CD4-positive, alpha-beta T cell treated with Interleukin-6 at 100 ng/mL for 8 hours (primary cell): ENCODE measurements around the gene GRPEL1.

Experiments
- DNase-seq: peaks from one replicate; pipeline ENCODE4 v3.0.0-alpha.2; 2020; ENCODE audit warnings: mixed read lengths, low spot score

The GRPEL1 gene

DNA sequence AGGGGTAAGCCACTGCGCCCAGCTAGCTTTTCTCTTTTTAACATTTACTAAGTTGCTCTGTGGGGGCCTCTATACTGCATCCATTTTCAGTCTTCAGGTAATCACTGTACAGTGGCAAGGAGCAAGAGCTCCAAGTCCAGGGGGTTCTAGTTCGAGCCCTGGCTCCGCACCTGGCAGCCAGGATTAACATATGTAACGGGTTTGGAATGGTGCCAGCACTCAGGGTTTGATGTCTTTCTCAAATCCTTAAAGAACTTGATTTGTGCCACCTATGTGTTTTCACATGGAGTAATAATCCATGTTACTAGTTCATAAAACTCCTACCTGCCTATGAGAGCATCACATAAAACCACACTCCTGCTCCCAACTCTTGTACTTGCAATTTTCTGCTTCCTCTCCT, 4.5 kb downstream of the GRPEL1 start:
- no peak for DNase-seq

DNA sequence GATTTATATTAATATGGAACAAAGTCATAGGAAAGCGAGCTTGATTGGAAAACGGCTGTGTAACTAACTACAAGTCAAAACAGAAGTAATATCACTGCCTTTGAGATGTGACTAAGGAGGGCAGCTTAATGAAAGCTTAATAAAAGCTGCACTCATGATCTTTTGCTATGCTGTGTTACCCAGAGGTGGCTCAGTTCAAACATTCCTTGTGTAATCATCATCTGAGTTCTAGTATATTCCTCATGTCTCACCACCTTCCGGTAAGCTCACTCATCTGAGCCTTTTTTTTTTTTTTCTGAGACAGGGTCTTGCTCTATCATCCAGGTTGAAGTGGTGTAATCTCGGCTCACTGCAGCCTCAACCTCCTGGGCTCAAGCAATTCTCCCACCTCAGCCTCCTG, 5.0 kb downstream of the GRPEL1 start:
- DNase-seq, result no peak

DNA sequence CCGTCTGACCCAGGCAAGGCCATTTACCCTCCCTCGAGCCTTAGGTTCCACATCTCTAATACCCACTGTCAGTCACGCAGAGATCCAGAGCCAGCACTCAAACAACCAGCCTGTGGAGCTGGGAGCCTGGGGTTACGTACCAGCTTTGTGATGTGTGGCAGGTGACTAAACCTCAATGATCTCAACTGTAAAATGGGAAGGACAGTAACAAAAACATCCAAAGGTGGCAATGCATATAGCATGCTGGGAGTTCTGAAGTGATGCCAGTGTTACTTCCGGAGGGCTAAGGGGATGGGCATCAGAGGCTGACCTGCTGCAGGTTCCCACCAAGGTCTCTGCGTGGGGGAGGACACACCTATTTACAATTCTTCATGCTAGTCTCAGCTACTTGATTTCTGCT, 6.0 kb downstream of the GRPEL1 start:
- no peak for DNase-seq

DNA sequence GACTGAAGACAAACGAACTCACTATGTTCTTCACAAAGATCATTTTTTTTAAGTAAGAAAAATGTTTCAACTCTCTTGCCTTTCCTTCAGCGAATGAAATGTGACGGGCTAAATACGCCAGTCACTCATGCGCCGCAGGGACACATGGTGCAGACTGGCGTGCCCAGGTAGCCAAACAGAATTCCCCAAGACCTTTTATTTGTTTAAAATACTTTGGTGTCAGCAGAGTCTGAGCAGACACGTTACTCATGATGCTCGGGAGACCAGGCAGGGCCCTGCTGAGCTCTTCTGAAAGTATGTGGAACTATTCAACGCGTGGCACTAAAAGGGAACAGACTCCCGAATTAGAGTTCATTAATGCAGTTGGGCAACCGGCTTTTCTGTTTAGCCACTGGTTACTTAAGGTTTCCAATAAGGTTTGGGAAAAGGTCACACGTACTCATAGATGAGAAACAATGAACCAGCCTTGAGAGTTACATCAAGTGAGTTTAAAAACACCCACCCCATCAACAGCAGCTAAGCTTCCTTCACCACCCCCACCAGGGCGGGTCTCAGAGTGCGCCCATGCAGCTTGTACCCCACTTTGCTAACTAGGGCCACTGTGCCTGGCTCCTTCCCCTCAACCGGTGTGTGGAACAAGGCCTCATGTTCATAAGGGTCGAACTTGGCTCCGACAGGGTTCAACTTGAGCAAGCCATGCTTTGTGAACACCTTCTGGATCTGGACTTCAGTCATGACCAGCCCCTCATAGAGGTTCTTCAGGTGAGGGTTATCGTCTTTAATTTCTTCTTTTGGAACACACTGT, 7.3 kb downstream of the GRPEL1 start:
- no peak for DNase-seq

DNA sequence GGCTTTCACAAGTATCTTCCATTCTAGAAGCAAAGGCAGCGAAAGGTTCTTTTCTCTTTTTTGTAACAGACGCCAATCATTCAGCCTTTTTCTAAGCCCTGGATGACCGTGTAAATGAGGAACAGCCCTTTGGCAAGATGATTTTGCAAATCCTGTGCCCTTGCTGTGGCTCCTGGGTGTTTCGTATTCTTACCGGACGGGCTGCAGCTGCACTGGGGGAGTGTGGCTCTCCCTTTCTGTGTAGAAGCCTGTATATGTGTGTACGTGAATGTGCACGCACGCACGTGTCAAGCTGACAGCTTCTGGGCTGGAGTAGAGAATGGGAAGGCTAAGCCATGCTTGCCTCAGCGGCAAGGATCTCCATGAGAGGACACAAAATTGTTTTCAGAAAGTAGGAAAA, 8.2 kb downstream of the GRPEL1 start:
- DNase-seq, result no peak

DNA sequence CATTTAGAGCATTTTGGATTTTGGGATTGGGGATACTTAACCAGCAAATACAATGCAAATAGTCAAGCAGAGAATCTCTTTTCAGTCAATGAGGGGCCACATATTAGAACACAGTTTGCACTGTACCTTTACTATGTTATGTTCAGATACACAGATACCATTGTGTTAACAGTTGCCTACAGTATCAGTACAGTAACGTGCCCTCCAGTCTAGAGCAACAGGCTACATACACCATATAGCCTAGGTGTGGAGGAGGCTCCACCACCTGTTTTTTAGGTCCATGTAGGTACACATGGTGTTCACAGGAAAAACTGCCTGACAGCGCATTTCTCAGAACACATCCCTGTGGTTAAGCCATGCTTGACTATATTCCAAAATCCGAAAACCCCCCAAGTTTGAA, 9.1 kb downstream of the GRPEL1 start:
- no peak for DNase-seq

DNA sequence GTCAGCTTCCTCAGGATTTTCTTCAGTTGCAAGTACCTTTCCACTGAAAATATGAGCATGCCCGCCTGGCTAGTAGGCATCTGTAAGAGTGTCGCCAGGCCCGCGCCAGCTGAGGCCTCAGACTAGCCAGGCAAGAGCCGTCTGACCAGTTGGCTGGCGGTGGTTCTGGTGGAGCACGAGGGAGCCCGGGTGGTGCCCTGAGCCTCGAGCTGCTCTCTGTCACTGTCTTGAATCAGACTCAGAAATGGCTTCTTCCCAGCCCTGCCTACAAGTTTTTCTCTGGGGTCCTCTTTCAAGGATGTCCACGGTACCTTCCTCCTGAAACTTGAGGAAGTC, 11.9 kb downstream of the GRPEL1 start:
- no peak for DNase-seq

DNA sequence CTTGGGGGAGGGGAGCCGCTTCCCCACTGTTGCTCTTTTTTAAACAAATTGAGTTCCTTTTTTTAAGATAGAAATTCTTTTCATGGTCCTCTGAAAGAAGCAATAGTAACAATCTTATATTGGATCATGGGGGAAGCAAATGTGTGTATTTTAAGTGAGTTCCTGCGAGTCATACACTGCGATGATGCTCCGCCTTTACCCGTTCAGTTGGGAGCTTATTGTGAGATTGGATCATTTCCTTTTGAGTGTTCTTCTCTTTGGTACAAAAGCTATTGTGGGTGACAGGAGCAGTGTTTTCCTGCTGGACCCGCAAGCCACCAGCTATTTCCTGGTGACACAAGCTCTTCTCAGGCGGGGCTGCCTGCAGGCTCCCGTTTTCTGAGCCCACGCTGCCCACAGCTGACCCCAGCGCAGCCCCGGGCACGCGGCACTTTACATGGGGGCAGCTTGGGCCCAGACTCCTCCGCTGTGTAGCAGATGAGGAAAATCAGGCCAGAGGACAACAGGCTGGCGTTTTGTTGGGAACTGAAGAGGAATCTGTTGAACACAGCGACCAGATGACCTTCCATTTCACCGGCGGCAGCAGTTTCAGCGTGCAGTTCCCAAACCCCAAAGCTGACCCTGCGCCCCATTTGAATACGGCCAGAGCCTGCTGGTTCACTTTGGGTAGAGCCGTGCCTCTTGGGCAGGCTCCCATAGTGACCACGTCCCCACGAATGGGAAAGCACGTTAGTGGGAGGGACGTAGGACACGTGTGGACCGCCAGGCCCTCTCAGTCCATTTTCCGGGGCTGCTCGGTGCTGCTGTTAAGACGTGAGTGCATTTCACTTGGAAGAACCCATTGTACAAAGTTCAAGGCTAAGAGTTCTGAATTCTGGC, 12.5 kb downstream of the GRPEL1 start:
- no peak for DNase-seq

DNA sequence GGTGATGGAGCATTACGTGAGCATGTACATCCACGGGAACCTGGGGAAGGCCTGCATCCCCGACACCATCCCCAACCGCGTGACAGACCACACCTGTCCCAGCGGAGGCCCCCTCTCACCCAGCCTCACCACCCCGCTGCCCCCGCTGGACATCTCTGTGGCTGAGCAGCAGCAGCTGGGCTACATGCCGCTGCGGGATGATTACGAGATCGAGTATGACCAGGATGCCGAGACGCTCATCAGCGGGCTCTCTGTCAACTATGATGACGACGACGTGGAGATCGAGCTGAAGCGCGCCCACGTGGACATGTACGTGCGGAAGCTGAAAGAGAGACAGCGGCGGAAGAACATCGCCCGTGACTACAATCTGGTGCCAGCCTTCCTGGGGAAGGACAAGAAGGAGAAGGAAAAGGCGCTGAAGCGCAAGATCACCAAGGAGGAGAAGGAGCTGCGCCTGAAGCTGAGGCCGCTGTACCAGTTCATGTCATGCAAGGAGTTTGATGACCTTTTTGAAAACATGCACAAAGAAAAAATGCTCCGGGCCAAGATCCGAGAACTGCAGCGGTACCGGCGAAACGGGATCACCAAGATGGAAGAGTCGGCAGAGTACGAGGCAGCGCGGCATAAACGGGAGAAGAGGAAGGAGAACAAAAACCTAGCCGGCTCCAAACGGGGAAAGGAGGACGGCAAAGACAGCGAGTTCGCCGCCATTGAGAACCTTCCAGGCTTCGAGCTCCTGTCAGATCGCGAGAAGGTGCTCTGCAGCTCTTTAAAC, 13.6 kb downstream of the GRPEL1 start:
- DNase-seq, result no peak

DNA sequence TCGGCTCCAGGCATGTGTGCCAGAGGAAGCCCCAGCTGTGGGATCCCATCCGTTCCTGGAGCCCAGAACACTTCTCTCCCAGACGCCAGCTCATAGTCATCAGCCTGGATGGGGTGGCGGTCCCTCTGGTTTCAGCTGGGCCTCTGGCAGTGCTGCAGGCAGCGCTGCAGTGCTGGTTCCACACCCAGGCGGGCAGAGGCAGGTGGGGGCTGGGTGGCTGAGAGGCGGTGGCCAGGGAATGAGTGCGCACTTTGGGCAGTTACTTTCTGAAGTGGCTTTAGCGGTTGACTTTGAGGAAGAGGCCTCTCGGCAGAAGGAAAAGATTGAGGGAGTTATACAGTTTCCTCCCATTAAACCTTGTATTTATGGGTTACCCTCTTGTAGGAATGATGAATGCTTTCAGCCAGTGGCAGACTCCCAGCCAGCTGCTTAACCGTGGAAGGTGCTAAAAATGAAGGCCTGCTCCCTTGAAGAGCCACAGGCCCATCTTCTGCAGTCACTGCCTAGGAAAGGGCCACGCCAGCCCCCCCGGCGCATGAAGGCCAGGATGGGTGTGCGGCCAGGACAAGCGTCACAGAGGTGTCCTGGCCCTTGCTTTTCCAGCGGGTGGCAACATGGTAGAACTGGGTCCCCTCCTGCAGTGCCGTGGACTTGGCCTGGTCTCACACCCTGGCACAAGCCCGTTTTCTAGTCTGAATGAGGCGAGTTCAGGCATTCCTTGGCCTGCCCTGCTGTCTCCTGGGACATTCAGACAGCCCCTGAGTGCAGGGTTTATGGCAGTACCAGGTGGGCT, 14.7 kb downstream of the GRPEL1 start:
- no peak for DNase-seq

DNA sequence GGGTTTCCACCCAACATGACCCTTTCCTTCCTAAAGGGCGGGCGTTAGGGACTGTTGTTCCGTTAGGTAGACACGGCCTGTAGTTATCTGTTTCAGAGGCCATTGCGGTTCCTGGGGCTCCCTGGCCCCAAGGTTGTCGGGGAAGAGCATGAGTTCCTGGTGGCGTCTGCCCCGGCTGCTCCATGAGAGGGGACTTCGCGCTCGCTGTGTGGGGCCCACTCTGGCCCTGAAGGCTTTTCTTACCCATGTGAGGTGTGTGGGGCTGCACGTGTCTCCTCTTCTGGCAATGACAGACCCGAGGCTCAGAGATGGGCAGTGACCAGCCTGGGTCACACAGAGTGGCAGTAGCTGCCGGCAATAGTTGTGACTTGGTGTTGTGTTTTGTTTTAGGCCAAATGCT, 15.6 kb downstream of the GRPEL1 start:
- DNase-seq, result no peak

DNA sequence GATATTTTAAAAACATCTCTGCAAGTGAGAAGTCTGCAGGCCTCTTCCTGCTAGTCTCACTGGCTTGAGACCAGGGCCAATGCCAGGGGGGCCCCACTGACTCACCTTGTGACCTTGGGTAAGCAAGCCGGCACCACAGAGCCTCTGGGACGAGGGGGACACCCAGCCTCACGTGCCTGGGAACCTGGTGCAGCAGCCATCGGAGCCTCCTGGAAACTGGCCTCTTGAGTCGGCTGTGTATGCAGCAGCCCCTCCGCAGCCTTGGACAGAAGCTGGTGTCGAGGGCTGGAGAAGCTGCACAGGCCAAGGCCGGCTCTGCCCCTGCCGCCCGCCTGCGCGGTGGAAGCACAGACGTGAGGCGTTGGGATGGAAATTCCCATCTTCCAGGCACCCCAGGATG, 16.0 kb downstream of the GRPEL1 start:
- no peak for DNase-seq

DNA sequence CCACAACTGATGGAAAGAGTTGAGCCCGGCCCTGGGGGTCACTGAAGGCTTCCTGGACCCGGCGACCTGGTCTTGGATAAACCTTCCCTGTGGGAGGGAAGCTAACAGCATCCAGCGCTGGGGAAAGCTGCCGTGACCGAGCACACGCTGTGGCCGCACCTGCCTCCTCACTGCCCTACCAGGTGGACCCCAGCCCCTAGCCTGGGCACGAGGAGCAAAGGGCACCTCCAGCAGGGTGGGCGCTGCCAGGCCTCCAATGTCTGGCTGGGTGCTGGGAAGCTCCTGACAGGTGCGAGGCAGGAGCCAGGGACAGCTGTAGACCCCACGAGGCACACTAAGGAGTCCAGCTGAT, 16.7 kb downstream of the GRPEL1 start:
- DNase-seq, result no peak

DNA sequence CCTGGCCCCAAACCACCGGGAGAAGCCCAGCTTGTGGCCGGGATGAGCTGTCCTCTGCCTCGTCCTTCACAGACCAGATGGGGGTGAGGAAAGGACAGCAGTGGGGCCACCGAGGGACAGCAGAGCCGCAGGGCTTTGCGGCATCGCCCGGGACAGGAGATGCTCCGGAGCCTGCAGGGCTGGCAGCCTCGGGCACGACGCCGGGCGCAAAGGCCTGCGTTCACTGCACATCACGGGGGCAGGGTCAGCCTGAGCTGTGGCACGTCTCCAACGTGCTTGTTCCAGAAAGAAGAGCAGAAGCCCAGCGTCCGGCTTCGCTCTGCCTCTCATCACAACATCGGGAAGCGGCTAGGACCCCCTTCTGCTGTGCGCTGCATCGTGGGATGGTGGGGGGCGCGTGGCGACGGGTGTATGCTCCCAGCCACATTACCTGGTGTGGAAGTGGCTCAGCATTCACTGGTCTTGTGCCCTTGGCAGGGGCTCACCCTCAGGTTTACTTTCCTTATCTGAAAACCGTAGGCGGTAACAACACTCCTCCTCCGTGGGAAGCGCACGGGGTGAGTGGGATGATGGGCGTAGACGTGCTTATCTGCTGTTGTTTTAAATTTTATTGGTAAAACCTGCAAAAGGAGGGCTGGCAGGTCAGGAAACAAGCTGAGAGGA, 17.3 kb downstream of the GRPEL1 start:
- no peak for DNase-seq

DNA sequence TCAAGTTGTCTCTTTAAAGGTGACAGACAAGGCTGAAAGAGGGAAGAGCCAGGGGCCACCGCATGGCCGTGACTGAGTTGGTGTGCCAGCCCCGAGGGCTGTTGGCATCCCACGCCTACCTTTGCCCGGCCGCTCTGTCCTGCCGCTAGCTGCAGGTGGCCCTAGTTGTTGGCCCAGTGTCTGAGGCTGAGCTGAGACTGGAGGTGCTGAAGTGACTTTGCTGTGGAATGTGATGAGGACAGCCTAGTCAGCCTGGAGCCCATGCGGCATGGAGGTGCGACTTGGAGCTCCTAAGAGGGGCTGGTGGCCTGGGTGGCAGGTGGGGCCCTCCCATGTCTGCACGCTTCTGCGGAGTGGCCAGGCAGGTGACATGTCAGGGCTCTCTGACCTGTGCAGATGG, 18.1 kb downstream of the GRPEL1 start:
- DNase-seq, result no peak

DNA sequence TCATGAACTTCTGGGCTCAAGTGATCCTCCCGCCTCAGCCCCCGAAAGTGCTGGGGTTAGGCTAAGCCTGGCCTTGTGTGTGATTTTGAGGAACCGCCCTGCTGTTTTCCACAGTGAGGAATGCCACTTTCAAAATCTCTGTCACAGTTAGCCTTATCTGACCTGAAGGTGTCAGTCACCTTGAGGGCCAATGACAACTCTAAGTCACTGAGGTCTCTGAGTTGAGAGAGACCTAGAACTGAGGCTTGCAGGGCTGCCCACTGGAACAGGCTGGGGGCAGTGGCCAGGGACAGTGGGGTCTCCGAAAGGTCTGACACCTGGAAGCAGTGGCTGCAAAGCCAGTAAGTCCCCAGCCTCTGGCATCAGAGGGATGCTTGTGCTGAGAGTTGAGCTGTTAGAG, 18.6 kb downstream of the GRPEL1 start:
- DNase-seq, result no peak

DNA sequence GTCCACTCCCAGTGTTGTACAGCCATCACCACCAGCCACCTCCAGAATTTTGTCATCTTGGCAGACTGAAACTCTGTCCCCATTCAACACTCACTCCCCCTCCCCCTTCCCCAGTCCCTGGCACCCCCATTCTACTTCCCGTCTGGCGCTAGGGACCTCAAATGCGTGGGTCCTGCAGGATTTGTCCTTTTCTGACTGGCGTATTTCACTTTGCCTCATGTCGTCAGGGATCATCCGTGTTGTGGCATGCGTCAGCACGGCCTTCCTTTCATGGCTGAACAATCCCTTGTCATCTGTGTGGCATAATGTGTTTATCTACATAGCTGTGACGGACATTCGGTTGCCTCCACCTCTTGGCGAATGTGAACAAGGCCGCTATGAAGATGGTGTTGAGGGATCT, 19.2 kb downstream of the GRPEL1 start:
- no peak for DNase-seq

DNA sequence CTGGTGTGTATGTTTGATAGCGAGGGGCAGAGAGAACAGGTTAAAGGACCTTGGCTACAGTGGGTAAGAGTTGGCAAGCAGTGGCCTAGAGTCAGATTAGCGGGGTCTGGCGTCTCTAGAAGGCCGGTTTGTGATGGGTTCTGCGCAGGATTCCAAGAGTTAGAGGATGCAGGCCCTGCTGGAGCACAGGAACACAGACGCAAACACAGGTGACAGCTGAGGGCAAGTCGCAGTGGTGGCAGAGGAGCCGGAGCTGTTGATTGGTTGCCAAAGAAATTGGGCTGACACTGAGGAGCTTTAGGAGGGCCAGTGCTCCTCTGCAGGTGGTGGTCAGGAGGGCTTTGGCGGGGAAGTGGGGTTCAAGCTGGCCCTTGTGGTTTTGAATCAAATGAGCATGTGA, 20.9 kb downstream of the GRPEL1 start:
- no peak for DNase-seq

DNA sequence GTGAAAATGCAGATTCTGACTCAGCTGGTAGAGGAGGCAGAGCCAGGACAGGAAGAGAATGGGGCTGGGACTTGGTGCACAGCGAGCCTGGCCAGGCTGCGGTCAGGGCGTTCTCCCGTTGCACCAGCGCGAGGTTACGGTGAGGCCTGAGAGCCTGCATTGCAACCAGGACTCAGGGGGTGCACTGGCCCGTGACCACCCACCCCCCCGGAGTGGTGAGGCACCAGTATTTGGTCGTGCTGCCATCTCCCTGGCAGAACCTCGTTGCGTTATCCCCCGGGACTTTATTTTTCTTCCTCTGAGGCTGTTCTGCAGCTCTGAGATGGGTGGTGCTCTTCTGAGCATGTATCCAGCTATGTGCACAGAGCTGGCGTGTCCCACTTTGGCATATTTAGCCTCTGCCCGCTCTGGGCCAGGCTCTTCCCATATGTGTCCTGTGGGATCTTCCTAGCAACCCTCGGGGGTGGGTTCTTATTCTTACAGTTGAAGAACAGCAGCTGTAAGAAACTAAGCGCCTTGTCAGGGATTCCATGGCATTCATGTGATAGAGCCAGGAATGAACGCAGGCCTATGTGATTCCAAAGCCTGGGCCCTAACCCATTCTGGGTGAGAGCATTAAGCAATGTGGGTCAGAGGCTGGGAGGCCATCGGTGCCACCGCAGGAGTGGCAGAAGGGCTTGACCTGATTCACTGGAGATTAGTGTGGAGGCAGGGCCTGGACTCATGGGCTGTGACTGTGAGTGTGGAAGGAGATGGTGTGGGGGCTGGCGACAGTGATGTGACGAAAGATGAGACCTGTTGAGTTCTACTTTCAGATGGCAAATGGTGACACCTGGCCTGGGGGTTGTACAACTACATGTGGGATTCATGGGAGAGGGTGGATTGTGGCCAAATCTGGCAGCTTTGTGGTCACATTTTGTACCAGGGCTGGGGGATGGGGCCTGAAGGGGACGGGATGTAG, 21.6 kb downstream of the GRPEL1 start:
- DNase-seq, result no peak

DNA sequence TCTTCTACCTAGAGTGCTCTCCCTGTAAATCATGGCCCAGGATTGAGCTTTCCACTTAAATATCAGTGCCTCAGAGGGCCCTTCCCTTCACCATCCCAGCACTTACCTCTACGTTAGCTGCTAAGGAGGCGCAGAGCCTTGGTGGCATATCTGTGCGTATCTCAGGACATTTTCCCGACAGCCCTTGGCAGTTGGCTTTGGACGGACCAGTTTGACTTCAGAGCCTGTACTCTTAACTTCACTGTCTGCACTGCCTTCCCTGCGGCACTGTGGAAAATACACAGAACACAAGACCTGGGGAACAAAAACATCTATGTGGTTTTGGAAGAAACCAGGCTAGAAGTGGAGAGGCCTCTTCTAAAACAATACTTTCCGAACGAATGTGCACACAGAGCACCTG, 22.3 kb downstream of the GRPEL1 start:
- no peak for DNase-seq
